GM23248 (cell line): Measurements from ENCODE around the gene FEM1B. TPM values are rescaled to one million over a fixed set of nuclear protein-coding genes. Genes with fewer than 3 reads are reported as not detected.

Experiments used
- DNase-seq: peaks from one replicate; pipeline ENCODE4 v3.0.0-alpha.2; 2015
- H2AFZ ChIP-seq: fragments of 200-600 bp; sonication (generic); 2 replicates; pipeline ENCODE4 v1.6.1; 2016; ENCODE audit warnings: antibody characterized with exemption
- H3F3A ChIP-seq: fragments of 200-600 bp; sonication (generic); 2 replicates; pipeline ENCODE4 v1.6.1; 2016; ENCODE audit warnings: mild to moderate bottlenecking, antibody characterized with exemption, mixed run types; ENCODE audit not compliant: insufficient read depth
- H3K27ac ChIP-seq: fragments of 200-600 bp; sonication (generic); 2 replicates; pipeline ENCODE4 v1.5.1; 2016; ENCODE audit warnings: mild to moderate bottlenecking
- H3K27me3 ChIP-seq: fragments of 200-600 bp; sonication (generic); replicated peaks from 2 replicates; pipeline ENCODE4 v1.6.1; 2016; ENCODE audit warnings: mild to moderate bottlenecking; ENCODE audit not compliant: insufficient read depth
- H3K36me3 ChIP-seq: fragments of 200-600 bp; sonication (generic); 2 replicates; pipeline ENCODE4 v1.6.1; 2016; ENCODE audit warnings: low read depth, mild to moderate bottlenecking
- H3K4me1 ChIP-seq: fragments of 200-600 bp; sonication (generic); 2 replicates; pipeline ENCODE4 v1.6.1; 2016; ENCODE audit warnings: mild to moderate bottlenecking; ENCODE audit not compliant: insufficient read depth
- H3K4me2 ChIP-seq: fragments of 200-600 bp; sonication (generic); one replicate; pipeline ENCODE4 v1.6.1; 2016; ENCODE audit warnings: mild to moderate bottlenecking; ENCODE audit not compliant: unreplicated experiment
- H3K4me3 ChIP-seq: fragments of 200-600 bp; sonication (generic); 2 replicates; pipeline ENCODE4 v1.5.1; 2016; ENCODE audit warnings: mild to moderate bottlenecking
- H3K79me2 ChIP-seq: fragments of 200-600 bp; sonication (generic); 2 replicates; pipeline ENCODE4 v1.6.1; 2016; ENCODE audit warnings: mild to moderate bottlenecking; ENCODE audit not compliant: insufficient read depth
- H3K9ac ChIP-seq: fragments of 200-600 bp; sonication (generic); 2 replicates; pipeline ENCODE4 v1.6.1; 2016; ENCODE audit warnings: mild to moderate bottlenecking
- H3K9me2 ChIP-seq: fragments of 200-600 bp; sonication (generic); 2 replicates; pipeline ENCODE4 v1.6.1; 2016; ENCODE audit warnings: mixed run types, mild to moderate bottlenecking, moderate library complexity; ENCODE audit not compliant: insufficient read depth
- H3K9me3 ChIP-seq: fragments of 200-600 bp; sonication (generic); one replicate; pipeline ENCODE4 v1.6.1; 2017; ENCODE audit warnings: low read depth
- H4K20me1 ChIP-seq: fragments of 200-600 bp; sonication (generic); 2 replicates; pipeline ENCODE4 v1.6.0; 2016; ENCODE audit not compliant: insufficient read depth
- EZH2 ChIP-seq: fragments of 200-600 bp; sonication (generic); IDR thresholded peaks from 2 replicates; pipeline ENCODE4 v1.6.1; 2018; ENCODE audit warnings: antibody characterized with exemption, mild to moderate bottlenecking; ENCODE audit not compliant: insufficient read depth, poor library complexity, severe bottlenecking
- EZH2phosphoT487 ChIP-seq: fragments of 200-600 bp; sonication (generic); IDR thresholded peaks from 2 replicates; pipeline ENCODE4 v1.6.1; 2018; ENCODE audit warnings: antibody characterized with exemption, moderate library complexity, mild to moderate bottlenecking, low read depth; ENCODE audit not compliant: insufficient read depth
- WGBS, 2 experiments: methylation state at CpG; one replicate each; pipeline ENCODE4 v1.1.6; 2015 to 2017; ENCODE audit warnings: low lambda C conversion rate in 2 of 2, low coverage in 1 of 2; ENCODE audit errors: missing lambda C conversion rate in 2 of 2; 5-methylcytosine and 5-hydroxymethylcytosine counted together
- in situ Hi-C: fragments of 300-500 bp; cut with MboI; formaldehyde crosslinking; loops from 2 replicates; pipeline ENCODE4 v1.15.0; 2020
- polyA plus RNA-seq: library from polyadenylated mRNA; unstranded; fragments of >200 nt; fragmentation: Nextera tagmentation; extraction: Ambion mirVana; gene quantifications from 2 replicates; pipeline ENCODE4 v1.2.1, GENCODE V29; 2016
- total RNA-seq: library from RNA; depleted of rRNA; stranded (reverse); fragments of >200 nt; shearing (Covaris generic); gene quantifications from 2 replicates; pipeline ENCODE4 v1.2.3, GENCODE V29; 2014

FEM1B gene
- total and polyA plus RNA-seq, 2 experiments from 2014 or later = 15.7 to 36.2 TPM

DNA sequence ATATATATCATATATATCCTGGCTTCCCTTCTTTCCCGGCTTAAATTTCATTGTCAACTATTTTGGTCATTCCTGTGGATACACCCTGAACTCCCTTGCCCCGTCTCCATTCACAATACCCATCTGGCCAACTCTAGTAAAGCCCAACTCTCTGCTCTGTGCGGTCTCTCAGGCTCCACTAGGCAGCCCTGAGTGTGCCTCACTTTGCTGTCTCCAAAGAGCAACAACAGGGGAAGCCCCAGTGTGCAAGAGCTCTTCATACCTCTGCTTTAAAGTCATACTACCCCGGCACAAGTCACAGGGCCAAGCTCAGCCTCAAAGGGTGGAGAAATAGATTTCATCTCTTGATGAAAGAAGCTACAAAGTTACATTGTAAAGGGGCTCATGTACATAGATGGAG is 18.9 kb upstream of the FEM1B start:
- H2AFZ ChIP-seq = peak overlapping the region; percentile 62
- H3K27me3 ChIP-seq = no peaks in the 10 kb centered on the region
- in situ Hi-C loops = no loop called here
- DNase-seq = peak; percentile 66
- H3K9ac ChIP-seq = no peak overlapping the region
- H3K36me3 ChIP-seq = no peaks in the 10 kb centered on the region
- H3K27ac ChIP-seq = peak overlapping the region; percentile 41
- H3K4me3 ChIP-seq = no peak overlapping the region
- peaks cover 10% of the 10 kb centered on the region for H3F3A ChIP-seq
- no peaks in the 10 kb centered on the region for H3K79me2 ChIP-seq
- H3K4me1 ChIP-seq = peaks cover 17% of the 10 kb centered on the region
- peak overlapping the region; percentile 15 for H3K4me2 ChIP-seq
- no peak for TF ChIP-seq EZH2phosphoT487
- TF ChIP-seq EZH2 = no peak
- 33 to 36% methylated on average over 4 of the region's 4 CpGs for WGBS, 2 experiments
- no peaks in the 10 kb centered on the region for H4K20me1 ChIP-seq
- H3K9me2 ChIP-seq = no peaks in the 10 kb centered on the region
- no peaks in the 10 kb centered on the region for H3K9me3 ChIP-seq

DNA sequence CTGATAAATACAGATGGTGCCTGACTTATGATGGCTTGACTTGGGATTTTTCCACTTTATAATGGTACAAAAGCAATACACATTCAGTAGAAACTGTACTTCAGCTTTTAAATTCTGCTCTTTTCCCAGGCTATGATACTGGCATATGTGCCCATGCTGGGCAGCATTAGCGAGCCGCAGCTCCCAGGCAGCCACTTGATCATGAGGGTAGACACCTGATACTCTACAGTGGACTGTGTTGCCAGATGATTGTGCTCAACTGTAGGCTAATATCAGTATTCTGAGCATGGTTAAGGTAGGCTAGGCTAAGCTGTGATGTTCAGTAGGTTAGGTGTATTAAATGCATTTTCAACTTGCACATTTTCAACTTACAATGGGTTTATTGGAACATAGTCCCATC is 17.7 kb upstream of the FEM1B start:
- no peaks in the 10 kb centered on the region for H4K20me1 ChIP-seq
- H3K9me3 ChIP-seq = no peaks in the 10 kb centered on the region
- no peak overlapping the region for H3K9ac ChIP-seq
- H3K4me1 ChIP-seq = peaks cover 17% of the 10 kb centered on the region
- TF ChIP-seq EZH2phosphoT487 (no peak), EZH2 (no peak)
- H3F3A ChIP-seq = peaks cover 10% of the 10 kb centered on the region
- H3K79me2 ChIP-seq = no peaks in the 10 kb centered on the region
- no peaks in the 10 kb centered on the region for H3K9me2 ChIP-seq
- no peaks in the 10 kb centered on the region for H3K27me3 ChIP-seq
- no peak overlapping the region for H3K27ac ChIP-seq
- H2AFZ ChIP-seq = no peak overlapping the region
- DNase-seq = no peak
- in situ Hi-C loops = no loop called here
- no peak overlapping the region for H3K4me2 ChIP-seq
- H3K4me3 ChIP-seq = no peak overlapping the region
- 93 to 96% methylated on average over 2 of the region's 2 CpGs for WGBS, 2 experiments
- H3K36me3 ChIP-seq = no peaks in the 10 kb centered on the region

DNA sequence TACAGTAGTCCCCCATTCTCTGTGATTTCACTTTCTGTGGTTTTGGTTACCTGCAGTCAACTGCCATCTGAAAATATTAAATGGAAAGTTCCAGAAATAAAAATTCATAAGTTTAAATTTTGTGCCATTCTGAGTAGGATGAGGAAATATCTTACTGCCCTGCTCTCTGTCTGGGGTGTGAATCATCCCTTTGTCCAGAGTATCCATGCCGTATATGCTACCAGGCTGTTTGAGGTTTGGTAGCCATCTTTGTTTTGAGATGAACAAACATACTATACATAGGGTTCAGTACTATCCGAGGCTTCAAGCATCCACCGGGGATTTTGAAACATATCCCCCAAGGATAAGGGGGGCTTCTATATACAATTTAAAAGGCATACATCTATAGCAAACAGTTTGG is 16.3 kb upstream of the FEM1B start:
- Histone ChIP-seq H3K9me3 (no peaks in the 10 kb centered on the region), H3K9ac (no peak overlapping the region), H3K9me2 (no peaks in the 10 kb centered on the region), H2AFZ (no peak overlapping the region), H3K4me1 (peaks cover 17% of the 10 kb centered on the region), H3K4me3 (no peak overlapping the region), H3F3A (peaks cover 10% of the 10 kb centered on the region), H4K20me1 (no peaks in the 10 kb centered on the region), H3K79me2 (no peaks in the 10 kb centered on the region), H3K4me2 (no peak overlapping the region), H3K27ac (no peak overlapping the region), H3K36me3 (no peaks in the 10 kb centered on the region), H3K27me3 (no peaks in the 10 kb centered on the region)
- TF ChIP-seq EZH2 (no peak), EZH2phosphoT487 (no peak)
- WGBS, 2 experiments = 91 to 93% methylated on average over 3 of the region's 3 CpGs
- DNase-seq = peak; percentile 6
- in situ Hi-C loops = no loop called here

GRCh38 chr15:68261980-68262379 is 15.6 kb upstream of the FEM1B start:
- DNase-seq = no peak
- peaks cover 10% of the 10 kb centered on the region for H3F3A ChIP-seq
- no peak overlapping the region for H2AFZ ChIP-seq
- no peak for TF ChIP-seq EZH2phosphoT487
- TF ChIP-seq EZH2 = no peak
- no peaks in the 10 kb centered on the region for H4K20me1 ChIP-seq
- H3K4me1 ChIP-seq = peaks cover 13% of the 10 kb centered on the region
- no peaks in the 10 kb centered on the region for H3K36me3 ChIP-seq
- no peak overlapping the region for H3K4me3 ChIP-seq
- no peaks in the 10 kb centered on the region for H3K79me2 ChIP-seq
- no peak overlapping the region for H3K4me2 ChIP-seq
- no peak overlapping the region for H3K27ac ChIP-seq
- H3K27me3 ChIP-seq = no peaks in the 10 kb centered on the region
- WGBS, 2 experiments = 97 to 98% methylated on average over 3 of the region's 3 CpGs
- H3K9ac ChIP-seq = no peak overlapping the region
- no peaks in the 10 kb centered on the region for H3K9me3 ChIP-seq
- no peaks in the 10 kb centered on the region for H3K9me2 ChIP-seq
- in situ Hi-C loops = no loop called here
